Measurements from ENCODE around the gene RCSD1.
A peak's percentile ranks its signal among the peaks of the same experiment; 100 is the strongest.

RCSD1 gene

GRCh38 chr1:167669209-167670124, 39.4 kb downstream of the RCSD1 start:
- FAIRE-seq: no peak

- no peak for FAIRE-seq
Measured at GRCh38 chr1:167670563-167670962, 40.5 kb downstream of the RCSD1 start.

DNA sequence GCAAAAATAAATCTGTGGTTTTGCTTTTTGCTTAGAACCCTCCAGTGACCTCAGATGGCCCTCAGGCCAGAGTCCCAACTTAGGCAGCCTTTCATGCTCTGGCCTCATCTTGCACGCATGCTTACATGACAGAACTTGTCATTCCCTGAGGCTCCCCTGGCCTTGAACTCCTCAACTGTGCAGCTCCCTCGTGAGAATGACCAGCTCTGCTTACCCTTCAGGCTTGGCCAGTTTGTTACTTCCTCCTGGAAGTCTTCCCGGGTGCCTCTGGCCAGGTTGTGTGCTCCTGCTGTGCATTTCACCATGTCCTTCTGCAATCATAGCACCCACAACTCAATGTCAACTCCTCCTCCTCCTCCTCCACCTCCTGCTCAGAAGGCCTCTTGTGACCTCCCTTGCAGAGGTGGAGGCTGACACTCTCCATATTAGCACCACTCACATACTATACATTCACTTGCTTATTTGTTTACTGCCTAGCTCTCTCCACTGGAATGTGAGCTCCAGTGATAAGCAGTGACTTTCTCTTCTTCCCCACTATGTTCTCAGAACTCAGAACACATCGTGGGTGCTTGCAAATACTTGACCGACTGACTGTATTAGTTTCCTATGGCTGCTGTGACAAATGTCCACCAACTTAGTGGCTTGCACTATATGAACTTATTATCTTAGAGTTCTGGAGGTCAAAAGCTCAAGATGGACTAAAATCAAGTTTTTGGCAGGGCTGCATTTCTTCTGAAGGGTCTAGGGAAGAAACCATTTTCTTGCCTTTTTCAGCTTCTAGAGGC, 41.9 kb downstream of the RCSD1 start:
- no peak for FAIRE-seq

DNA sequence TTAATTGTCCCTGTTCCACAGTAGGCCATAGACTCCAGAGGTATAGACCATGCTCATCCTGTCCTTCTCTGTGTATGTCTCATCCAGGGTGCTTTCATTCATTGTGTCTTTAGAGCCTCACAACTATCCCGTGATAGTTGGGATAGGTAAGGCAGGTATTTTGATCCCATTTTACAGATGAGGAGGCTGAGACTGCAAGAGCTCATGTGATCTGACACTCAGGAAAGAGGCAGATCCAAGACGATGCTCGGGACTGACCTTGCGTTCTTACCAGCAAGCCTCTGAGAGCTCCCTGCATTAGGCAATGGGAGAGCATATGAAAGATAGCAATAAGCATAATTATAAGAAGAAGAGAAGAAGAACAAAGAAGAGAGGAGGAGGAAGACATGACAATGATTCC, 42.8 kb downstream of the RCSD1 start:
- no peak for FAIRE-seq

DNA sequence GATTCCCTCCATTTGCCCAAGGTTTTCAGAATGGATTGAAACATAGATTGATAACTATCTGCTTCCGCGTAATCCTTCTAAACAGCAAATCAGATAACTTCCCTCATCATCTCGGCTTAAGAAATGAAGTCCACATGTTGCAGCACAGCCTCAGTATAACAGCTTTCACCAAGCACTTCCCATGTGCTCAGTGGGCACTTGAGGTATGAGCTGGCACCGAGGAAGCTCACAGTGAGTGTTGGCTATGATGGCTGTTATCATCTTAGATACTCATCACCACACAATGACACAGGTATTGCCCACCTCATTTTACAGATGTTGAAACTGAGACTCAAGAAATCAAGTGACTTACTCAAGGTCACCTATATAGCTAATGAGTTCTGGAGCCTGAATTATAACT, 43.2 kb downstream of the RCSD1 start:
- FAIRE-seq: no peak

- FAIRE-seq: no peak
Measured at GRCh38 chr1:167674156-167674555, 44.1 kb downstream of the RCSD1 start.

GRCh38 chr1:167675440-167675839, 45.4 kb downstream of the RCSD1 start:
- FAIRE-seq: no peak

DNA sequence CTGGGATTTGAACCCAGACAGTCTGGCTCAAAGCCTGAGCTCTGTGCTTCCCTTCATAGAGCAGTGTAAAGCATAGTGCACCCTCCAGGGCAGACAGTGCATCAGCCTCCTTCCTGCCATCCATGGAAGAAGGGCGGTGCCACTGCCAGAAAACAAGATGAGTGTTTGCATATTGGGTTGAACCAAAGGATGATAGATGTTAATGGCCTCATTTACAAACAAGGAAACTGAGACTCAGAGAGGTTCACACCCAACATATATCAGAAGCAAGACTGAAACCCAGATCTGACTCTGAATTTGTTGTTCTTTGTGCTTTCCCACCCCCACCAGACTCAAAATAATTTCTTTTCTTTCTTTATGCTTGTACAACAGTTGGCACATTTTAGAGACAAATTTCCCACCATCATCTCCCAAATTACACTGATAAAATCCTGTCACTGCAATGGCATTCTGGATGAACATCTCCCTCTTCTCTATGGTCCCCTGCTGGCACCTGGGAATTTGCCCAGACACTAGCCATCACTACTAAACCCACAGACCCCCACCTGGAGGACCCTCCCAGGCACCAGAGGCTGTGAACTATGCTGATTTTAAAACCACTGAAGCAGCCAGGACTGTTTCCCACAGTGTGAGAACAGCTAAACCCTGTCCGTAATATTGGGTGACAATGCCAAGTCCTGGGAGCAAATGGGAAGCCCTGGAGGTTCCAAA, 46.3 kb downstream of the RCSD1 start:
- FAIRE-seq: no peak

GRCh38 chr1:167676916-167677848, 47.1 kb downstream of the RCSD1 start:
- no peak for FAIRE-seq

DNA sequence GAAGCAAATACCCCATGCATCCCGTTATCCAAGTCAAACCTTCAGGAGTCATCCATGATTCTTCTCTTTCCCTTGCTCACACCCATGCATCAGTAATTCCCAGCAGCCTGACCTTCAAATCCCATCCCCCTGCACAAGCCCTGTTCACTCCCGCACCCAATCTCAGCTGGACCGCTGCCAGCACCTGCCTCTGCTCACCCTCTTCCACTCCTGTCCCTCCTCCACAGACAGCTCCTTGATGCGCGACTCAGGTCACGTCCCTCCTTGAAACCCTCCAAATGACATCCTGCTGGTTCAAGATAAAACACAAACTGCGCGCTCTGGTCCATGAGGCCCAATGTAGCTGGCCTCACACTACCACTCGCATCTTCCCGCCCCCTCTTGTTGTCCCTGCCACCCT, 48.4 kb downstream of the RCSD1 start:
- FAIRE-seq: no peak

DNA sequence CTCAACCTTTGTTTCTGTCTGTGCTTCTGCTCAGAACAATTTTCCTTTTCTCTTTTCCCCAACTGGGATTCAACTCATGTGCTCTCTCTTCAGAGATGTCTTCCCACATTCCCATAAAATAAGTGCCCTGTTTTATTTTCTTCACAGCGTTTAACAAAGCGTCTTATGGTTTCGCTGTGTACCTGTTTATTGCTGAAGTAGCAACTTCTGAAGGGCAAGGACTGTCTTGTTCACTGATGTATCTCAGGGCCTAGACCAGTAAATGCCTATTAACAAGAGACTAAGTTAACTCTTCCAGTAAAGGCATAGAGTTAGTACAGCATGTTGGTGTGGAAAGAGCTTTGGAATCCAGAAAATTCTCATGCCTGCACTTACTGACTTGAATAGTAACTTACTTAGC, 48.8 kb downstream of the RCSD1 start:
- no peak for FAIRE-seq

- FAIRE-seq: no peak
Measured at GRCh38 chr1:167679714-167680113, 49.7 kb downstream of the RCSD1 start.

GRCh38 chr1:167681024-167681423, 51.0 kb downstream of the RCSD1 start:
- FAIRE-seq: no peak

- no peak for FAIRE-seq
Measured at GRCh38 chr1:167681451-167682098, 51.5 kb downstream of the RCSD1 start.

DNA sequence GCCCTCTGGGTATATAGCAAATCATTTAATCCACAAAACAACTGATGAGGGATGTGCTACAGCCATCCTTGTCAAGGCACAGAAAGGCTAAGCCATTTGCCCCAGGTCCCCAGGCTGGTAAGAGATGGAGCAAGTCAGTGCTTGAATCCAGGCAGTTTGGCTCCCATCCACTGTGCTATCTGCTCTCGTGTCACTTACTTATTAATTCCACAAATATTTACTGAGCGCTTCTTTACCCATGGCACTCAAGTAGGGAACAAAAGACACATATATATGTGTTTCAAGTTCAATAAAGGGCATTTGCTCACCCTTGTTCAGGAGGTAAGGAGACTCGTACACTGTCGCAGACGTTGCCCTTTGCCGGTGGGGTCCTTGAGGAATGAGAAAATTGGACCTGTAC, 53.2 kb downstream of the RCSD1 start:
- no peak for FAIRE-seq

GRCh38 chr1:167683641-167684502, 53.8 kb downstream of the RCSD1 start:
- FAIRE-seq: no peak

DNA sequence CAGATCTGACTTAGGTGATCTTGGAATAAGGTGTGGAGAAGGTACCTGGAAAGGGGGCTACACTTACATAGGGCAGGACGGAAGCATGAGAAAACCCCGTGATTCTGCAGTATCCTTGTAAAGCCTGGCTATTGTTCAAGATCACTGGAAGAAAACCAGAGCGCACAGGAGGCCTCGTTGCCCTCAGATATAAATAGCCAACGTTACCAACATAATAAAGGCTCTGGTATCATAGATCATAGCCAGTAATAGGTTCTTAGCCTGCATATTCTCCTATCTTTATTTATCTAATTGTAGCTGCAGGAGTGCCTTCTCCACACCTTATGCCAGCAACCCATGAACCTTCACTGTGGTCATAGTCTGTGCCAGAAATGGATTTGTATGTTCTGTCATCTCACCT, 55.8 kb downstream of the RCSD1 start:
- FAIRE-seq: no peak

GRCh38 chr1:167687919-167688519, 58.0 kb downstream of the RCSD1 start:
- peak; percentile 94 for FAIRE-seq

- FAIRE-seq: no peak
Measured at GRCh38 chr1:167689567-167689920, 59.5 kb downstream of the RCSD1 start.

- no peak for FAIRE-seq
Measured at GRCh38 chr1:167690053-167690452, 60.0 kb downstream of the RCSD1 start.
